Activated naive CD8-positive, alpha-beta T cell treated with anti-CD3 and anti-CD28 coated beads, Interleukin-2, amount 50 U/mL, for 24 hours (primary cell): ENCODE results near the gene TOGARAM1.

Experiments used
- ATAC-seq: fragments of 150-1000 bp; cut with Tn5 transposase; one replicate; pipeline ENCODE4 v1.10.0; 2021
- DNase-seq: peaks from one replicate; pipeline ENCODE4 v3.0.0; 2021
- H3K27ac Mint-ChIP-seq: one replicate; pipeline ENCODE4 v1.8.0; 2021; ENCODE audit warnings: mild to moderate bottlenecking, mixed read lengths
- H3K27me3 Mint-ChIP-seq: one replicate; pipeline ENCODE4 v1.8.0; 2021; ENCODE audit warnings: mixed read lengths
- H3K36me3 Mint-ChIP-seq: one replicate; pipeline ENCODE4 v1.8.0; 2021; ENCODE audit warnings: low read depth, mixed read lengths
- H3K4me1 Mint-ChIP-seq: one replicate; pipeline ENCODE4 v1.8.0; 2021; ENCODE audit warnings: mixed read lengths
- H3K4me3 Mint-ChIP-seq: one replicate; pipeline ENCODE4 v1.8.0; 2021; ENCODE audit warnings: mild to moderate bottlenecking, moderate library complexity, mixed read lengths
- H3K9me3 Mint-ChIP-seq: one replicate; pipeline ENCODE4 v1.8.0; 2021; ENCODE audit warnings: mixed read lengths

TOGARAM1 gene, protein sequence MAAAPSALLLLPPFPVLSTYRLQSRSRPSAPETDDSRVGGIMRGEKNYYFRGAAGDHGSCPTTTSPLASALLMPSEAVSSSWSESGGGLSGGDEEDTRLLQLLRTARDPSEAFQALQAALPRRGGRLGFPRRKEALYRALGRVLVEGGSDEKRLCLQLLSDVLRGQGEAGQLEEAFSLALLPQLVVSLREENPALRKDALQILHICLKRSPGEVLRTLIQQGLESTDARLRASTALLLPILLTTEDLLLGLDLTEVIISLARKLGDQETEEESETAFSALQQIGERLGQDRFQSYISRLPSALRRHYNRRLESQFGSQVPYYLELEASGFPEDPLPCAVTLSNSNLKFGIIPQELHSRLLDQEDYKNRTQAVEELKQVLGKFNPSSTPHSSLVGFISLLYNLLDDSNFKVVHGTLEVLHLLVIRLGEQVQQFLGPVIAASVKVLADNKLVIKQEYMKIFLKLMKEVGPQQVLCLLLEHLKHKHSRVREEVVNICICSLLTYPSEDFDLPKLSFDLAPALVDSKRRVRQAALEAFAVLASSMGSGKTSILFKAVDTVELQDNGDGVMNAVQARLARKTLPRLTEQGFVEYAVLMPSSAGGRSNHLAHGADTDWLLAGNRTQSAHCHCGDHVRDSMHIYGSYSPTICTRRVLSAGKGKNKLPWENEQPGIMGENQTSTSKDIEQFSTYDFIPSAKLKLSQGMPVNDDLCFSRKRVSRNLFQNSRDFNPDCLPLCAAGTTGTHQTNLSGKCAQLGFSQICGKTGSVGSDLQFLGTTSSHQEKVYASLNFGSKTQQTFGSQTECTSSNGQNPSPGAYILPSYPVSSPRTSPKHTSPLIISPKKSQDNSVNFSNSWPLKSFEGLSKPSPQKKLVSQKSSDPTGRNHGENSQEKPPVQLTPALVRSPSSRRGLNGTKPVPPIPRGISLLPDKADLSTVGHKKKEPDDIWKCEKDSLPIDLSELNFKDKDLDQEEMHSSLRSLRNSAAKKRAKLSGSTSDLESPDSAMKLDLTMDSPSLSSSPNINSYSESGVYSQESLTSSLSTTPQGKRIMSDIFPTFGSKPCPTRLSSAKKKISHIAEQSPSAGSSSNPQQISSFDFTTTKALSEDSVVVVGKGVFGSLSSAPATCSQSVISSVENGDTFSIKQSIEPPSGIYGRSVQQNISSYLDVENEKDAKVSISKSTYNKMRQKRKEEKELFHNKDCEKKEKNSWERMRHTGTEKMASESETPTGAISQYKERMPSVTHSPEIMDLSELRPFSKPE (N-terminal part only)

DNA sequence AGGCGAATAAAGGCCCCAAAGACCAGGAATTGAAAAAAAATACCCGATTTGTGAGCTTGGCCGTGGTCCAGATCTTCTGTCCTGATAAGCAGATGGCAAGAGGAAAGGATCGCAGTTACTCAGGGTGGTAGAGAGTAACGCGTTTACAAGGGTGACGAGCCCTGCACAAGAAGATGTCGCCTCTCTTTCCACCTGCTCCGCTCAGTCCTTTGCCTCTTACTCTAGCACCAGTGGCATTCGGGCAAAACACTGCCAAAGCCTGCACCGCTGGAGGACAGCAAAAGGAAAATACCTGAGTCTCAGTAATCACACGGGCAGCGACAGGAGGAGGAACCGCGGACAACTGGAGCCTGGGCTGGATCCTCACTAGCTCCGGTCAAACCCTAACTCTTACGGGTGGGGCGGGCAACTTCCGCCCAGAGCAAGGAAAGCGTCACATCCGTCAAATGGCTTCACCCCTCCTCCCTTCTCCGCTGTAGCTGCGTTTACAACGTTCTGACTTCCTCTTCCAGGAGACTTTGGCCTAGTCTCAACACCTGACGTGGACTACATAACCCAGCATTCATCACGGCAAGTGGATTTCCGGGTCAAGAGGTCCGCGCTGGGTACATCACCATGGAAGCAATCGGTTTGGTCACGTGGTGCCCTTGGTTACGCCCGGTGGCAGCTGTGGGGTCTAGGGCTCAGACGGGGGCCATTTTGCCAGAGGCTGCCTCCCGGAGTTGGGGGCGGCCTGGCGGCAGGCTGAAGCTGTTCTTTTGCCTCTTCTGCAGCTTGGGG lies at the start of gene TOGARAM1, which contains the start of gene KLHL28:
TSS of gene TOGARAM1 (plus strand) at position 637 of the 780 bp plus-strand sequence. CDS start 232 bp downstream, outside the sequence.
TSS of gene KLHL28 (minus strand) at position 394 of the 780 bp plus-strand sequence. CDS start 16,019 bp downstream, outside the sequence.
- ATAC-seq: peak; percentile 99
- peaks cover 66% of the 10 kb centered on the region for H3K4me1 Mint-ChIP-seq
- no peak within 1 kb of the TSS for H3K27ac Mint-ChIP-seq
- peaks cover 27% of the 10 kb centered on the region for H3K36me3 Mint-ChIP-seq
- peaks cover 22% of the 10 kb centered on the region for H3K9me3 Mint-ChIP-seq
- peak; percentile 92 for DNase-seq
- no peak within 1 kb of the TSS for H3K4me3 Mint-ChIP-seq
- H3K27me3 Mint-ChIP-seq: no peaks in the 10 kb centered on the region

DNA sequence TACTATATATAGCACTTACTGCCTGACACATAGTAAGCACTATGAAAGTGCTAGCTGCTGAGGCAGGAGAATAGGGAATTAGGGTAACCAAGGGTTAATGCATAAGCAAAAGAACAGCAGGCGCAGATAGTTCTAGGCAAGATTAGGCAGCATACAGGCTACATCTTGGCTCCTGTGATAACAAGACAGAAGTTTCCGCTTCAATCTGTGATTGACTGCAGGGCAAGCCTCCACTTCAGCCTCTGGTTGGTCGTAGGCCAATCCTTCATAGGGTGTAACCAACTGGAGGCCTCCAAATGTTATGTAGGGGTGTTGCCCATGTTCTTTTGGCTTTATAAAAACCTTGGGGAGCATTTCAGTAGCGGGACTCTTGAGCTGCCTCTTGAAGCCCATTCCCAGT lies 47.1 kb upstream of the TOGARAM1 start:
- Mint-ChIP-seq H3K36me3 (no peaks in the 10 kb centered on the region), H3K9me3 (no peaks in the 10 kb centered on the region), H3K4me3 (no peak overlapping the region), H3K4me1 (no peaks in the 10 kb centered on the region), H3K27ac (no peak overlapping the region), H3K27me3 (peaks cover 22% of the 10 kb centered on the region)
- DNase-seq (no peak), ATAC-seq (no peak)

DNA sequence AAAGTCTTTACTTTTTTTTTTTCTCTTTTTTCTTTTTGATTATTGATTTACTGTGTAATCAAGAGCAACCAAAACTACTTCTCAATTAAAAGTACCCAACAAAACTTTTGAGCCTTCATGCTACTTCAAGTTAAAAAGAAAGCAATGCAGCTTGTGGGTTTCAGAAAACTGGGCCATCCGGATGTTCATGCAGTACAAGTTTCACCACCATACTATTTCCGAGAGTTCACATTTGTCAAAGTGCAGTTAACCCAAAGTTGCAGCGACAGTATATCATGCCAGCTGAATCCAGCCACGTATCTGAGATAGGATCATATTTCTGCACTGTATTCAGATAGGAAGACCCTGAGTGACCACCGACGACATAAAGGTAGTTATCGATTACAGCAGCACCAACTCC lies 33.2 kb upstream of the TOGARAM1 start:
- H3K9me3 Mint-ChIP-seq: no peaks in the 10 kb centered on the region
- H3K36me3 Mint-ChIP-seq: peaks cover 12% of the 10 kb centered on the region
- peaks cover 4% of the 10 kb centered on the region for H3K4me1 Mint-ChIP-seq
- H3K27ac Mint-ChIP-seq: no peak overlapping the region
- ATAC-seq (no peak), DNase-seq (no peak)
- H3K27me3 Mint-ChIP-seq: no peaks in the 10 kb centered on the region
- H3K4me3 Mint-ChIP-seq: no peak overlapping the region

DNA sequence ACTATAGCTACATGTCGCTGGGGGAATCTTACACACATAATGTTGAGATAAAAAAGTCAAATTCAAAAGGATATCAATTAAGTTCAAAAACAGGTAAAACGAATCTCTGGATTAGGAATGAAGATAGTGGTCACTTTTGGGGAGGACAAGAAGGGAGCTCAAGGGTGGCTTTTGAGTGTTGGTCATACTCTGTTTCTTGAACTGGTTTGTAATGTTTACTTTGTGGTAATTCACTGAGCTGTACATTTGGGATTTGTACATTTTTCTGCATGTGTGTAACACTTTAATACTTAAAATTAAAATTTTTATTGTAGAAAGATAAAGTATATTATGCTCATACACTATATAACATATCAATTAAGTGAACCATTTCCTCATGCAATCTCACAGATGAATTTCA lies 26.8 kb upstream of the TOGARAM1 start:
- no peaks in the 10 kb centered on the region for H3K27me3 Mint-ChIP-seq
- no peak overlapping the region for H3K4me3 Mint-ChIP-seq
- ATAC-seq (no peak), DNase-seq (no peak)
- no peaks in the 10 kb centered on the region for H3K9me3 Mint-ChIP-seq
- H3K27ac Mint-ChIP-seq: no peak overlapping the region
- H3K4me1 Mint-ChIP-seq: peaks cover 14% of the 10 kb centered on the region
- peaks cover 40% of the 10 kb centered on the region for H3K36me3 Mint-ChIP-seq

DNA sequence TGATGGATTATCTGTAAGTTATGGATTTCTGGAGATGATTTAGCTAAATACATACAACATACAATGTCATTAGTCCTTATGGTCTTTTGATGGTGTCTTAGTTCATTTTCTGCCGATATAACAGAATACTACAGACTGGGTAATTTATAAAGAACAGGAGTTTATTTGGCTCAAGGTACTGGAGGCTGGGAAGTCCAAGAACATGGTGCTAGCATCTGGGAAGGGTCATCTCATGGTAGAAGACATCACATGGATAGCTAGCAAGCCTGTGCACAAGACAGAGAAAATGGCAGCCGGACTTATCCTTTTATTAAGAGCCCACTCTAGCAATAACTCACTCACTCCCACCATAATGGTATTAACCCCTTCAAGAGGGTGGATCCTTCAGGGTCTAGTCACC lies 24.4 kb upstream of the TOGARAM1 start:
- H3K4me3 Mint-ChIP-seq: no peak overlapping the region
- H3K4me1 Mint-ChIP-seq: peaks cover 26% of the 10 kb centered on the region
- H3K27me3 Mint-ChIP-seq: no peaks in the 10 kb centered on the region
- ATAC-seq (no peak), DNase-seq (no peak)
- peaks cover 4% of the 10 kb centered on the region for H3K9me3 Mint-ChIP-seq
- peaks cover 55% of the 10 kb centered on the region for H3K36me3 Mint-ChIP-seq
- H3K27ac Mint-ChIP-seq: no peak overlapping the region

DNA sequence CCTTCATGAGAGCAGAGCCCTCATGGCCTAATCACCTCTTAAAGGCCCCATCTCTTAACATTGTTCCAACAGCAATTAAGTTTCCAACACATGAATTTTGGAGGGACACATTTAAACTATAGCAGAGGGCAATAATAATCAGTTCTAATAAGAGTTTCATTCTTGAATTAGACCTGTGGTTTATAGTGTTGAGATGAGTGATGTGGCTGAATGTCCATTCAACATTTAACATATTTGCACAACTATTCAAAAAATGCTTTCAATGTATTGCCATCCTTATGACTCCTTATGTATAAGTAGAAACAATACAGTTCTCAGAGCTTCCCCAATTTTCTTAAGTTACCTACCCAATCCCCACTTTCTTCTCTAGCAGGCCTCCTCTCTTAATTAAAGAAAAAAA lies 21.8 kb upstream of the TOGARAM1 start:
- no peak overlapping the region for H3K27ac Mint-ChIP-seq
- peaks cover 26% of the 10 kb centered on the region for H3K4me1 Mint-ChIP-seq
- H3K9me3 Mint-ChIP-seq: peaks cover 4% of the 10 kb centered on the region
- H3K27me3 Mint-ChIP-seq: no peaks in the 10 kb centered on the region
- ATAC-seq: no peak
- H3K36me3 Mint-ChIP-seq: peaks cover 68% of the 10 kb centered on the region
- no peak for DNase-seq
- H3K4me3 Mint-ChIP-seq: no peak overlapping the region

DNA sequence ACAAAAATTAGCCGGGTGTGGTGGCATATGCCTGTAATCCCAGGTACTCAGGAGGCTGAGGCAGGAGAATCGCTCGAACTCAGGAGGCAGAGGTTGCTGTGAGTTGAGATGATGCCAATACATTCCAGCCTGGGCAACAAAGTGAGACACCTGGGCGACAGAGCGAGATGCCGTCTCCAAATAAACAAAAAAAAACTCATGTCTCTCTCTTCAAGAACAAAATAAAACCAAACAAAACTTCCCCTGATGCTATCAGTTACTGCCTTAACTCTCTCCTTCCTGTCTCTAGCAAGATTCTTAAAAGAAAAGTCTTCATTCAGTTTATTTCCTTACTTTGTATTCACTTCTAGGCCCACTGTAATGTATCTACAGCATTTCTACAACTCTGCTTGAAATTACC lies 21.0 kb upstream of the TOGARAM1 start:
- ATAC-seq: no peak
- Mint-ChIP-seq H3K27me3 (no peaks in the 10 kb centered on the region), H3K9me3 (peaks cover 4% of the 10 kb centered on the region), H3K27ac (no peak overlapping the region), H3K4me1 (peaks cover 26% of the 10 kb centered on the region), H3K36me3 (peaks cover 74% of the 10 kb centered on the region), H3K4me3 (no peak overlapping the region)
- no peak for DNase-seq

DNA sequence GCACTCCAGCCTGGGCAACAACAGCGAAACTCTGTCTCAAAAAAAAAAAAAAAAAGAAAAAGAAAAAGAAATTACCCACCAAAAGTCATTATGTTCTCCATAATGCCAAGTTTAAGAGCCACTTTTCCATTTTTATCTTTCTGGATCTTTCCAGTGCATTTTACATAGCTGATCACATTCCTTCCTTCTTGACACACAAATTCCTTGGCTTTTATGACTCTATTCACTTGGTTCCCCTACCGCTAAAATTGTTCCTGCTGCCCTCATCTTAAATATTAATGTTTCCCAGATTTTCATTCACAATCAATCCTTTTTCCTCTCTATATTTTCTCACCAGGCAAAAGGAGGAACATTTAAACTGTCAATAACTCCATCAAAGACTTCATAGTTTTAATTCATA lies 20.4 kb upstream of the TOGARAM1 start:
- no peak for ATAC-seq
- DNase-seq: no peak
- no peaks in the 10 kb centered on the region for H3K27me3 Mint-ChIP-seq
- H3K27ac Mint-ChIP-seq: no peak overlapping the region
- H3K4me3 Mint-ChIP-seq: no peak overlapping the region
- peaks cover 4% of the 10 kb centered on the region for H3K9me3 Mint-ChIP-seq
- peaks cover 69% of the 10 kb centered on the region for H3K36me3 Mint-ChIP-seq
- peaks cover 20% of the 10 kb centered on the region for H3K4me1 Mint-ChIP-seq

DNA sequence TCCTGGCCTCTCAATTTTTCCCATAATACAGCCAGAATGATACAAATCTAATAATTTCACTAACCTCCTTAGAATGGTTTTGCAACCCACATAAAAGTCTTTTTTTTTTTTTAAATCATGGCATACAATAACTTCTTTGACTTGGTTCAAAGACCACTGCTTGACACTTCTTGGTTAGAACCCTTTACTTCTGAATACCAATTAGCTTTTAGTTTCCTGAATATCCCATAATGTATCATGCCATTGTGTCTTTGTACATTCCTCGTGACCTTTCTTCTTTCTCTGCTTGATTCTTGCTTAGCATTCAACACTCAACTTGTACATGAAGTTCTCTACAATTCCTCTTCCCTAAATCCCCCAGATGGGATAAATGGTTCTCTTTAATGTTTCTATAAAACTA lies 19.6 kb upstream of the TOGARAM1 start:
- Mint-ChIP-seq H3K27ac (no peak overlapping the region), H3K27me3 (no peaks in the 10 kb centered on the region), H3K36me3 (peaks cover 73% of the 10 kb centered on the region), H3K9me3 (peaks cover 4% of the 10 kb centered on the region), H3K4me3 (no peak overlapping the region), H3K4me1 (peaks cover 22% of the 10 kb centered on the region)
- DNase-seq (no peak), ATAC-seq (no peak)

DNA sequence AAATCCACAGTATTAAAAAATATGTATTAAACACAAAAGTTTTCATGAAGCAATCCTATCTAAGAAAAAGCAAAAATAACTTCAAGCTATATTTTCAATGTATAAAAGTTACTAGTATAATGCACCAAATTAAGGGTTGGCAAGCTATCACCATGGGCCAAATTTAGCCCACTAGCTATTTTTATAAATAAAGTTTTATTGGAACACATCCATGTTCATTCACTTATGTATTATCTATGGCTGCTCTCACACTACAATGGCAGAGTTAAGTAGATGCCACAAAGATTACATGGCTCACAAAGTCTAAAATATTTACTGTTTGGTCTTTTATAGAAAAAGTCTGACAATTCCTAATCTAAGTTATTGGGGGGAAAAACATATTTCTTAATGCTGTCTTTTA lies 17.9 kb upstream of the TOGARAM1 start:
- Mint-ChIP-seq H3K4me1 (peaks cover 23% of the 10 kb centered on the region), H3K27ac (no peak overlapping the region), H3K9me3 (peaks cover 4% of the 10 kb centered on the region), H3K27me3 (no peaks in the 10 kb centered on the region), H3K4me3 (no peak overlapping the region), H3K36me3 (peaks cover 70% of the 10 kb centered on the region)
- ATAC-seq: no peak
- no peak for DNase-seq

DNA sequence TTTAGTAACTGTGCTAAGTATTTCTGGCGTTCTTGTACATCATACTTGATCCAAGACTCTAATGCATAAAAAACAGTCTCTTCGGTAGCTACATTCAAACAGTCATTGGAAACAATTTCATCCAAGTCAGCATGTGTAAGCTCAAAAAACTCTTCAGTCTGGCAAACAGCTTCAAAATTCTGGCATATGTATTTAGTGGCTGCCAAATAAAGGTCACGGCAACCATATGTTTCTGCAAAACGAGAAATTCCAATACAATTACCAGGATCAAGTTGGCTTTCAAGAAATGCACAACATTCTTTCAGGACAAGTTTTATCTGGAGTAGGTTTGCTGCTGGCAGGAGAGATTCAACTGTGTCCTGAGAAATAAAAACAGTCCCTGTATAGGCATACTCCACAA lies 16.7 kb upstream of the TOGARAM1 start:
- no peak overlapping the region for H3K4me3 Mint-ChIP-seq
- ATAC-seq (no peak), DNase-seq (no peak)
- H3K27ac Mint-ChIP-seq: no peak overlapping the region
- peaks cover 63% of the 10 kb centered on the region for H3K36me3 Mint-ChIP-seq
- peaks cover 28% of the 10 kb centered on the region for H3K4me1 Mint-ChIP-seq
- no peaks in the 10 kb centered on the region for H3K27me3 Mint-ChIP-seq
- peaks cover 4% of the 10 kb centered on the region for H3K9me3 Mint-ChIP-seq

DNA sequence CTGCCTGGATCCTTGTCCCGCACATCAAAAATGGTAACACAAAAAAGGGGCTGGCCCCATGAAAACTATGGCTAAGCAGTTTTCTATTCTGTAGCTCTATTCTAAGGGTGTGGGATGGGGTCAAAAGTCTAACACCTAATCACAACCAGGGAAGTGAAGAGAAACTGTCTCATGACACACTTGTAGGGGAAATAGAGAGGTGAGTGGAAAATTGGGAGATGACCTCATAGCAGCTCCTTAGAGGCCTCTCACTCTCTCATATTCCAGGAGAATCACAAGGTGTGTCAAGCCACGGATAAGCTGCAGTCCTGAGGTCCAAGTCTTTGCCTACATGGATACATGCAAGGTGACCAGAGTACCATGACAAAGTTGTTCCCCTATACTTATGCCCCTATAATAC lies 10.9 kb upstream of the TOGARAM1 start:
- Mint-ChIP-seq H3K9me3 (no peaks in the 10 kb centered on the region), H3K4me1 (peaks cover 36% of the 10 kb centered on the region), H3K36me3 (peaks cover 32% of the 10 kb centered on the region), H3K4me3 (no peak overlapping the region), H3K27me3 (no peaks in the 10 kb centered on the region), H3K27ac (no peak overlapping the region)
- ATAC-seq: no peak
- no peak for DNase-seq

DNA sequence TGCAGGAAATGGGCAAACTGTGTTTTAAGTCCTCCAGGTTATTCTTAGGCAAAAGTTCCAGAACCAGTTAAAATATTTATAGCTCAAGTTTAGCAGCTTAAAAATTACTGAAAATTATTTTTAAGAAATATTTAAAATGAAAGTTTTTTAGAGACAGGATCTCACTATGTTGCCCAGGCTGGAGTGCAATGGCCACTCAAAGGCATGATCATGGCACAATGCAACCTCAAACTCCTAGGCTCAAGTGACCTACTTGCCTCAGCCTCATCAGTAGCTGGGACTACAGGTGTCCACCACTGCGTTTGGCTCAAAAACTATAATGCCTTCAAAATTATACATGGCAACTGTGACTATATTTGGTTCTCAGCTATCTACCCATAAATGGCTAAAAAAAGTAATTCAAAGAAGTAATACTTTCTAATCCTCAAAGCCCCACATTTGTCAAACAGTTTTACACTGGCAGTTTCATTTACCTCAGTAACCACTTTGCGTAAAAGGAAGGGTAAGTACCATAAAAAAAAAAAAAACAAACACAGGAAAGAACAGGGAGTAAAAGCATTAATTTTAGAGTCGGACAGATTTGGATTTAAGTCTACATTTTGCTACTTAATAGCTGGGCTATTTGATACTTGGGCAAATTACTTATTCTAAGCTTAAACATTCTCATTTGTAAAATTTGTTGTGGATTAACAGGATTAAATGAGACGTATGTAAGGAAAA lies 9.4 kb upstream of the TOGARAM1 start:
- no peaks in the 10 kb centered on the region for H3K27me3 Mint-ChIP-seq
- no peaks in the 10 kb centered on the region for H3K9me3 Mint-ChIP-seq
- H3K27ac Mint-ChIP-seq: no peak overlapping the region
- H3K36me3 Mint-ChIP-seq: peaks cover 25% of the 10 kb centered on the region
- DNase-seq (no peak), ATAC-seq (no peak)
- no peak overlapping the region for H3K4me3 Mint-ChIP-seq
- H3K4me1 Mint-ChIP-seq: peaks cover 38% of the 10 kb centered on the region
